Activated naive CD4-positive, alpha-beta T cell (primary cell): Measurements from ENCODE around the gene NCOR2.
"Not testable (repeated sequence)": the region's sequence is repeated elsewhere in the genome, so short reads cannot be mapped to it uniquely, and the experiment has no call there.

Experiments used
- DNase-seq, 4 experiments: peaks; one replicate each; lab custom pipeline; 2025; lab: John Stamatoyannopoulos, UW

NCOR2 gene

GRCh38 chr12:124599074-124599999 lies 31.9 kb upstream of the NCOR2 start:
- no peak for DNase-seq

- DNase-seq, result no peak
These were observed 29.6 kb upstream of the NCOR2 start for GRCh38 chr12:124597041-124597440.

- no peak for DNase-seq
These were observed 28.0 kb upstream of the NCOR2 start for GRCh38 chr12:124595444-124595843.

GRCh38 chr12:124594851-124595250 lies 27.4 kb upstream of the NCOR2 start:
- no peak for DNase-seq

GRCh38 chr12:124593851-124594401 lies 26.5 kb upstream of the NCOR2 start:
- DNase-seq, result no peak

- no peak for DNase-seq
These were observed 25.8 kb upstream of the NCOR2 start for GRCh38 chr12:124593176-124593575.

- DNase-seq, result no peak
These were observed 25.2 kb upstream of the NCOR2 start for GRCh38 chr12:124592481-124593160.

- no peak for DNase-seq
These were observed 24.6 kb upstream of the NCOR2 start for GRCh38 chr12:124592050-124592449.

- no peak for DNase-seq
These were observed 23.0 kb upstream of the NCOR2 start for GRCh38 chr12:124590447-124590846.

GRCh38 chr12:124588751-124589267 lies 21.4 kb upstream of the NCOR2 start:
- DNase-seq, result no peak

GRCh38 chr12:124588018-124588634 lies 20.7 kb upstream of the NCOR2 start:
- no peak for DNase-seq

- DNase-seq, result no peak
These were observed 19.3 kb upstream of the NCOR2 start for GRCh38 chr12:124586756-124587155.

GRCh38 chr12:124584494-124584893 lies 17.1 kb upstream of the NCOR2 start:
- DNase-seq, result not testable (repeated sequence)

- no peak for DNase-seq
These were observed 16.4 kb upstream of the NCOR2 start for GRCh38 chr12:124583854-124584253.

GRCh38 chr12:124582108-124582424 lies 14.7 kb upstream of the NCOR2 start:
- no peak for DNase-seq

- no peak for DNase-seq
These were observed 14.1 kb upstream of the NCOR2 start for GRCh38 chr12:124581307-124582107.

- no peak for DNase-seq
These were observed 12.6 kb upstream of the NCOR2 start for GRCh38 chr12:124579921-124580517.

- no peak for DNase-seq
These were observed 11.4 kb upstream of the NCOR2 start for GRCh38 chr12:124578854-124579253.

GRCh38 chr12:124578445-124578844 lies 11.0 kb upstream of the NCOR2 start:
- DNase-seq, result no peak

GRCh38 chr12:124577986-124578385 lies 10.6 kb upstream of the NCOR2 start:
- DNase-seq, result no peak

- no peak for DNase-seq
These were observed 10.0 kb upstream of the NCOR2 start for GRCh38 chr12:124577374-124577773.
